Measurements from ENCODE around the gene PI4KA. TPM values are rescaled to one million over a fixed set of nuclear protein-coding genes. Genes with fewer than 3 reads are reported as not detected.

The PI4KA gene
- total and polyA plus RNA-seq, 2 experiments from 2014 or later = 17.1 to 38.1 TPM

- TF ChIP-seq CREB1 (CRISPR knock-in tag; IDR thresholded peaks at IDR 0.05; ENCODE audit: low read depth) = no peak
- no peak for TF ChIP-seq REST (IDR thresholded peaks at IDR 0.05; ENCODE audit: unreplicated experiment)
- TF ChIP-seq STAT1 (IDR thresholded peaks at IDR 0.05; ENCODE audit: unreplicated experiment) = no peak
- no peak for TF ChIP-seq CTCF (conservative IDR thresholded peaks at IDR 0.05; ENCODE audit: low read depth in 2 of 2)
- no peak for TF ChIP-seq JUNB (IDR thresholded peaks at IDR 0.05; ENCODE audit: unreplicated experiment)
- no peak for TF ChIP-seq EZH2phosphoT487 (IDR thresholded peaks at IDR 0.05; ENCODE audit: unreplicated experiment)
- no peak for TF ChIP-seq ZNF114 (CRISPR knock-in tag; IDR thresholded peaks at IDR 0.05)
- no peak overlapping the region for H2AFZ ChIP-seq
- no peaks in the 10 kb centered on the region for H3K27me3 ChIP-seq (ENCODE audit: insufficient read depth)
- H4K20me1 ChIP-seq (replicated peaks; ENCODE audit: insufficient read depth) = peaks cover 5% of the 10 kb centered on the region; the same call in 1 of the 2 replicates
- H3K79me2 ChIP-seq (replicated peaks; ENCODE audit: insufficient read depth) = peaks cover 92% of the 10 kb centered on the region
- DNase-seq (ENCODE audit: low spot score) (no peak), ATAC-seq (no peak; the same call in 2 of the 3 replicates)
- H3K27ac ChIP-seq (ENCODE audit: low read depth) = no peak overlapping the region
- H3K4me1 ChIP-seq (ENCODE audit: insufficient read depth) = peaks cover 10% of the 10 kb centered on the region
- H3K9me2 ChIP-seq (ENCODE audit: insufficient read depth) = no peaks in the 10 kb centered on the region
- peaks cover 6% of the 10 kb centered on the region for H3K27me3 Mint-ChIP-seq (ENCODE audit: insufficient read depth, low read depth, poor library complexity)
- H3K4me3 ChIP-seq = no peak overlapping the region
- H3K36me3 ChIP-seq (ENCODE audit: insufficient read depth) = no peaks in the 10 kb centered on the region
- no peak overlapping the region for H3K4me3 Mint-ChIP-seq
- H3K27ac Mint-ChIP-seq = 0 out of 2 replicates have a peak overlapping the region, but pooled peaks have one; percentile 24
- peaks cover 28% of the 10 kb centered on the region for H3K4me1 Mint-ChIP-seq
- H3K36me3 Mint-ChIP-seq (ENCODE audit: low read depth) = no peaks in the 10 kb centered on the region
- H3F3A ChIP-seq (replicated peaks; ENCODE audit: low read depth) = peaks cover 5% of the 10 kb centered on the region; the same call in 1 of the 2 replicates
- H3K9me3 Mint-ChIP-seq = no peaks in the 10 kb centered on the region
- H3K4me2 ChIP-seq = no peak overlapping the region
Observed at GRCh38 chr22:20853236-20853660, 5.4 kb downstream of the PI4KA start.

GRCh38 chr22:20852503-20852902 is 6.1 kb downstream of the PI4KA start:
- H3K36me3 ChIP-seq (ENCODE audit: insufficient read depth) = no peaks in the 10 kb centered on the region
- peaks cover 23% of the 10 kb centered on the region for H3K4me1 Mint-ChIP-seq
- no peak for DNase-seq (ENCODE audit: low spot score)
- H3K27me3 Mint-ChIP-seq (ENCODE audit: insufficient read depth, low read depth, poor library complexity) = peaks cover 4% of the 10 kb centered on the region
- H3K27me3 ChIP-seq (ENCODE audit: insufficient read depth) = no peaks in the 10 kb centered on the region
- no peaks in the 10 kb centered on the region for H3K9me3 Mint-ChIP-seq
- H3K79me2 ChIP-seq (replicated peaks; ENCODE audit: insufficient read depth) = peaks cover 98% of the 10 kb centered on the region
- peaks cover 12% of the 10 kb centered on the region for H4K20me1 ChIP-seq (replicated peaks; ENCODE audit: insufficient read depth)
- no peak overlapping the region for H2AFZ ChIP-seq
- H3K27ac Mint-ChIP-seq = no peak overlapping the region
- H3K4me3 ChIP-seq = no peak overlapping the region
- H3K27ac ChIP-seq (ENCODE audit: low read depth) = no peak overlapping the region
- H3K4me3 Mint-ChIP-seq = no peak overlapping the region
- no peaks in the 10 kb centered on the region for H3K9me2 ChIP-seq (ENCODE audit: insufficient read depth)
- H3F3A ChIP-seq (replicated peaks; ENCODE audit: low read depth) = 0 out of 2 replicates have a peak, but pooled peaks cover 4% of the 10 kb centered on the region
- ATAC-seq = no peak
- H3K36me3 Mint-ChIP-seq (ENCODE audit: low read depth) = no peaks in the 10 kb centered on the region
- H3K4me1 ChIP-seq (ENCODE audit: insufficient read depth) = peaks cover 7% of the 10 kb centered on the region
- no peak overlapping the region for H3K4me2 ChIP-seq
- TF ChIP-seq EZH2 (IDR thresholded peaks at IDR 0.05; ENCODE audit: low read depth, unreplicated experiment) (no peak), NANOG (IDR thresholded peaks at IDR 0.05; ENCODE audit: borderline replicate concordance) (no peak), JUNB (IDR thresholded peaks at IDR 0.05; ENCODE audit: unreplicated experiment) (no peak), ZNF331 (CRISPR knock-in tag; IDR thresholded peaks at IDR 0.05; ENCODE audit: low read depth) (no peak), ZNF462 (CRISPR knock-in tag; IDR thresholded peaks at IDR 0.05) (no peak)
